Measurements from ENCODE around the gene GGT6.

Gene GGT6

DNA sequence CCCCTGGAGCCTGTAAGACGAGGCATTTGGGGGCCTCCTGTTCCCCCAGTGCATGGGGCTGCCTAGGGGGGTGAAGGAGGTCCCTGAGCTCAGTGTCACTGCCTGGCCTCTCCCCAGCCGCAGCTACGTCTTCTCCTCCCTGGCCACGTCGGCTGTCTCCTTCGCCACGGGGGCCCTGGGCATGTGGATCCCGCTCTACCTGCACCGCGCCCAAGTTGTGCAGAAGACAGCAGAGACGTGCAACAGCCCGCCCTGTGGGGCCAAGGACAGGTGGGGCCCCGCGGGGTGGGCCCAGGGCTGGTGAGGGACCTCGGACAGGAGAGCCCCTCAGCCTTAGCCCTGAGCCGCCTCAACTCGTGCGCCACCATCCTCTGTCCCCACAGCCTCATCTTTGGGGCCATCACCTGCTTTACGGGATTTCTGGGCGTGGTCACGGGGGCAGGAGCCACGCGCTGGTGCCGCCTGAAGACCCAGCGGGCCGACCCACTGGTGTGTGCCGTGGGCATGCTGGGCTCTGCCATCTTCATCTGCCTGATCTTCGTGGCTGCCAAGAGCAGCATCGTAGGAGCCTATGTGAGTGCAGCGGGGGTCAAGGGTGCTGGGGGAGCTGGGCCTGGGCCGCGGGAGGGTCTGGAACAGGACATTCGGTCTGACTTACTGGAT, 27.4 kb downstream of the GGT6 start:
- H3K27ac ChIP-seq (ENCODE audit: low read length): no peak overlapping the region
- H3K36me3 ChIP-seq (ENCODE audit: control insufficient read depth, insufficient read depth, low read length): peaks cover 4% of the 10 kb centered on the region; the same call in 1 of the 2 replicates
- WGBS (ENCODE audit: insufficient coverage, insufficient read length): no CpG with 5 or more reads among the region's 33 CpGs
- no peaks in the 10 kb centered on the region for H3K9me3 ChIP-seq (ENCODE audit: control insufficient read depth, insufficient read depth, low read length)
- no peak overlapping the region for H3K4me3 ChIP-seq (ENCODE audit: low read length)
- no peak for DNase-seq (ENCODE audit: low read depth, low spot score)
- H3K27me3 ChIP-seq (ENCODE audit: control insufficient read depth, insufficient read depth, low read length): no peaks in the 10 kb centered on the region
- peaks cover 6% of the 10 kb centered on the region for H3K4me1 ChIP-seq (ENCODE audit: control insufficient read depth, insufficient read depth, low read length)

DNA sequence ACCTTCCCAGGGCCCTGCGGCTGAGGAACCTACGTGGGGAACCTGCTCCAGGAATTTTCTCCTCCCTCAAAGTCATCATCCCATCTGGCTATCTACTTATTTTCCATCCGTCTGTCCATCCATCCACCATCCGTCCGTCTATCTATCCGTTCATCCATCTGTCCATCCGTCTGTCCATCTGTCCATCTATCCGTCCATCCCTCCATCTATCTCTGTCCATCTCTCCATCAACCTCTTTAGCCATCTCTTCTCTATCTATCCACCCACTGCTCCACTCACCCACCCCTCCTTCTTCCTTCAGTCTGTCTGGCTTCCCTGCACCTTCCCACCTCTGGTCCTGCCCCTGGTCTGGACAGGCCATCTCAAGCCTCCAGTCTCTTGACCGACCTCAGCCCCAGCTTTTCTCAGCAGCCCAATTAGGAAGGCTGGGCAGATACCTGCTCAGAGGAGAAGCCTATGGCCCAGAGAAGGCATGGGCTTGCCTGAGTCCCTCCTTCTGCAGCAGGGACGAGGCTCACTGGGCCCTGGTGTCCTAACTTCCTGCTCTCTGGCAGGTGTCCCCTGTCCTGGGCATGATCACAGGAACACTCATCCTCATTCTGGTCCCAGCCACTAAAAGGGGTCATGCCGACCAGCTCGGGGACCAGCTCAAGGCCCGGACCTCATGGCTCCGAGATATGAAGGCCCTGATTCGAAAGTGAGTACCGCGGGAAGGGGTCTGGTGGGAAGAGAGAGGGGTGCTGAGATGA, 28.2 kb downstream of the GGT6 start:
- peaks cover 6% of the 10 kb centered on the region for H3K4me1 ChIP-seq (ENCODE audit: control insufficient read depth, insufficient read depth, low read length)

DNA sequence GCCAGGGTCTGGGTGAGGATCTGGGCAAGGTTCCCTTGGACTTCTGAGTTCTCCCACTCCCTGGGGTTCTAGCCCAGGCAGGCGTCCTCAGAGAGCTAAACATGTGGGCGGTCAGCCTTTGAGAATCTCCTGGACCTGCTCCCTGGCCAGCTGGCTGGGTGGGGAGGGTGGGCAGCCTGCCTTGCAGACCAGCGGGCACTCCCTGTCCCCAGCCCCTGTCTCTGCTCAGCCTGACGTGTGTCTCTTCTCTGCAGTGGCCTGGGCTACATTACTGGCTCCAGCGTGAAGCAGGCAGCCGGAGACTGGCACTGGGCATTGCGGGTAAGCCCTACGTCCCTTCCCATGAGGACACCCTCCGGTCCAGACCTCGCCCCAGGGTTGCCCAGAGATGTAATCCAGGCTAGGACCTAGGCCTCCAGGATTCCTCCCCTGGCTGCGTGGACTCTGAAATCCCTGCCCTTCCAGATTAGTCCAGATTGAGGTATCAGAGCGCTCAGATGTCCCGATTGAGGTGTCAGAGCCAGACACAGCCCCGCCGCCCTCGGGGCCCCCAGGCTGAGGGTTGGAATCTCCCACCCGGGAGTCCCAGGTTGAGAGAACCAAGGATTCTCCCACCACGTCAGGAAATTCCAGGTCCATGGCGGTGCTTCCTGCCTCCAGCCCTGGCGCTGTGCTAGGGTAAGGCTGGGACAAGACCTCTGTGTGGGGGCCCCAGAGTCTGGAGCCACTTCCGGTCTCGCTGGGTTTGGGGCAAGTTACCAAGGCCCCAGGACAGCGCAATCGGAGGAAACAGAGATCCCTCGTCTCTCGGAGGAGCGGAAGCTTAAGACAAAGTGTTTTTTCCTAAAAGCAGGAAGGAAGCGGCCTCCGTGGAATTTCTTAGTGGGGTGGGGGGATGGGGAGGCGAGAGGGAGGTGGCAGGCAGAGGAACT, 29.3 kb downstream of the GGT6 start:
- Histone ChIP-seq H3K36me3 (ENCODE audit: control insufficient read depth, insufficient read depth, low read length) (no peaks in the 10 kb centered on the region), H3K4me3 (ENCODE audit: low read length) (no peak overlapping the region), H3K4me1 (ENCODE audit: control insufficient read depth, insufficient read depth, low read length) (peaks cover 6% of the 10 kb centered on the region), H3K9me3 (ENCODE audit: control insufficient read depth, insufficient read depth, low read length) (no peaks in the 10 kb centered on the region), H3K27ac (ENCODE audit: low read length) (no peak overlapping the region), H3K27me3 (ENCODE audit: control insufficient read depth, insufficient read depth, low read length) (no peaks in the 10 kb centered on the region)
- DNase-seq (ENCODE audit: low read depth, low spot score): no peak
- WGBS (ENCODE audit: insufficient coverage, insufficient read length): no CpG with 5 or more reads among the region's 30 CpGs

More for the DNA sequence above, 28.2 kb downstream of the GGT6 start:
- H3K9me3 ChIP-seq (ENCODE audit: control insufficient read depth, insufficient read depth, low read length): no peaks in the 10 kb centered on the region
- no peak overlapping the region for H3K27ac ChIP-seq (ENCODE audit: low read length)
- no peaks in the 10 kb centered on the region for H3K27me3 ChIP-seq (ENCODE audit: control insufficient read depth, insufficient read depth, low read length)
- no CpG with 5 or more reads among the region's 17 CpGs for WGBS (ENCODE audit: insufficient coverage, insufficient read length)
- no peaks in the 10 kb centered on the region for H3K36me3 ChIP-seq (ENCODE audit: control insufficient read depth, insufficient read depth, low read length)
- DNase-seq (ENCODE audit: low read depth, low spot score): no peak
- no peak overlapping the region for H3K4me3 ChIP-seq (ENCODE audit: low read length)

DNA sequence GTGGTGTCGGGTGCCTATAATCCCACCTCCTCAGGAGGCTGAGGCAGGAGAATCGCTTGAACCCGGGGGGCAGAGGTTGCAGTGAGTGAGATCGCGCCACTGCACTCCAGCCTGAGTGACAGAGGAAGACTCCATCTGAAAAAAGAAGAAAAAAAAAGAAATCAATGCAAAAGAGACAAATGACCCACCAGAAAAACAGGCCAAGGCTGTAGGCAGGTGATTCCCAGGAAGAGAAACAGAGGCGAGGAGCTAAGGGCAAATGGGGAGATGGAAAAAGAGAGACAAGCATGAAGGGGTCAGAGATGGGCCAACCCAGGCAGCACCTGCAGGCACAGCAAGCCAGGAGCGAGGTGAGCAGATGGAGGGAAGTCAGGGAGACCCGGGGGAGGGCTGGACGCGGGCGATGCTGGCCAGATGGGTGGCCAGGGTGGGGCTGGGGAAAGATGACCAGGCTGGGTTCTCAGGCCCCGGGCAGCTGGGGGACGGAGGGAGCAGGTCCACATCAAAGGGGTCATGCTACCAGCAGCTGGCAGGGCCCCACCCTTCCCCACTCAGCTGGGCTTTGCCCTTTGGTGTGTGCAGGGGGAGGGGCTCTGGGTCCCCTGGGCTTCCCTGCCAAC, 30.7 kb downstream of the GGT6 start:
- Histone ChIP-seq H3K4me3 (ENCODE audit: low read length) (no peak overlapping the region), H3K9me3 (ENCODE audit: control insufficient read depth, insufficient read depth, low read length) (no peaks in the 10 kb centered on the region), H3K4me1 (ENCODE audit: control insufficient read depth, insufficient read depth, low read length) (0 out of 2 replicates have a peak, but pooled peaks cover 2% of the 10 kb centered on the region), H3K27me3 (ENCODE audit: control insufficient read depth, insufficient read depth, low read length) (no peaks in the 10 kb centered on the region; the same call in 1 of the 2 replicates), H3K27ac (ENCODE audit: low read length) (no peak overlapping the region), H3K36me3 (ENCODE audit: control insufficient read depth, insufficient read depth, low read length) (no peaks in the 10 kb centered on the region)
- no CpG with 5 or more reads among the region's 13 CpGs for WGBS (ENCODE audit: insufficient coverage, insufficient read length)
- DNase-seq (ENCODE audit: low read depth, low spot score): no peak

DNA sequence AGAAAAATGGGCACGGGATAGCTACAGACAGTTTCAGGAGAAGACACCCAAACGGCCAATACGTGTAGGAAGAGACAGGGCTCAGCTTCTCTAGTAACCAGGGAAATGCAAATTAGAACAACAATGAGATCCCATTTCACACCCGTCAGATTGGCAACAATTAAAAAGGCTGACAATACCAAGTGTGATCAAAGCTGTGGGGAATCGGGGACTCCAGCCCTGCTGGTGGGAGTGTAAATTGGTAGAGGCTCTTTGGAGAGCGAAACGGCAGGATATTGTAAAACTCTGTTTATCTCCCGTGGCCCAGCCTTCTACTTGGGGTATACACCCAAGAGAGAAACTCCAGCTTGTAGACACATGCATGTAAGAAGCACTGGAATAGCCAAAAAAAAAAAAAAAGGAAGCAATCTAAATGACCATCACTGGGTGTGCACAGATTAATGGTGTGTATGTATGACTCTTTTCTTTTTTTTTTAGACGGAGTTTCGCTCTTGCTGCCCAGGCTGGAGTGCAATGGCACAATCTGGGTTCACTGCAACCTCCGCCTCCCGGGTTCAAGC, 32.7 kb downstream of the GGT6 start:
- H3K4me3 ChIP-seq (ENCODE audit: low read length): no peak overlapping the region
- H3K27ac ChIP-seq (ENCODE audit: low read length): no peak overlapping the region
- DNase-seq (ENCODE audit: low read depth, low spot score): no peak
- no CpG with 5 or more reads among the region's 12 CpGs for WGBS (ENCODE audit: insufficient coverage, insufficient read length)
- H3K36me3 ChIP-seq (ENCODE audit: control insufficient read depth, insufficient read depth, low read length): no peaks in the 10 kb centered on the region
- no peaks in the 10 kb centered on the region for H3K9me3 ChIP-seq (ENCODE audit: control insufficient read depth, insufficient read depth, low read length)
- no peaks in the 10 kb centered on the region for H3K4me1 ChIP-seq (ENCODE audit: control insufficient read depth, insufficient read depth, low read length)
- no peaks in the 10 kb centered on the region; the same call in 1 of the 2 replicates for H3K27me3 ChIP-seq (ENCODE audit: control insufficient read depth, insufficient read depth, low read length)

DNA sequence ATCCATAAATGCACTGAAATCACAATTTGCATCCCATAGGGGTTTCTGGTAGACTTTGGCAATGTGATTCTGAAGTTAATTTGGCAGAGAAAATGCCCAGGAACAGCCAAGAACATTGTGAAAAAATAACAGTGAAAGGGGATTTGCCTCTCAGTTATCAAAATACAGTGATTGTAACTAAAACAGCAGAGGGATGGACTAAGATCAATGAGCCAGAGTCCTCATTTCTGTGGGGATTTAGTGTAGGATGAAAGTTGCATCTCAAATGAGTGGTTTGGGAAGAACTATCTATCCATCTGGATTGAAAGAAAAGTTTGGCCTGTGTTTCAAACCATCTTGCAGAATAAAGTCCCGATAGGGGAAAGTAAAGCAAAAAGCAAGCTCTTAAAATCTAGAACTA, 33.2 kb downstream of the GGT6 start:
- H3K27me3 ChIP-seq (ENCODE audit: control insufficient read depth, insufficient read depth, low read length): no peaks in the 10 kb centered on the region; the same call in 1 of the 2 replicates
- H3K4me3 ChIP-seq (ENCODE audit: low read length): no peak overlapping the region
- H3K9me3 ChIP-seq (ENCODE audit: control insufficient read depth, insufficient read depth, low read length): no peaks in the 10 kb centered on the region
- H3K36me3 ChIP-seq (ENCODE audit: control insufficient read depth, insufficient read depth, low read length): no peaks in the 10 kb centered on the region
- H3K27ac ChIP-seq (ENCODE audit: low read length): no peak overlapping the region
- no peaks in the 10 kb centered on the region for H3K4me1 ChIP-seq (ENCODE audit: control insufficient read depth, insufficient read depth, low read length)
- DNase-seq (ENCODE audit: low read depth, low spot score): no peak
- no CpG with 5 or more reads among the region's 1 CpG for WGBS (ENCODE audit: insufficient coverage, insufficient read length)

DNA sequence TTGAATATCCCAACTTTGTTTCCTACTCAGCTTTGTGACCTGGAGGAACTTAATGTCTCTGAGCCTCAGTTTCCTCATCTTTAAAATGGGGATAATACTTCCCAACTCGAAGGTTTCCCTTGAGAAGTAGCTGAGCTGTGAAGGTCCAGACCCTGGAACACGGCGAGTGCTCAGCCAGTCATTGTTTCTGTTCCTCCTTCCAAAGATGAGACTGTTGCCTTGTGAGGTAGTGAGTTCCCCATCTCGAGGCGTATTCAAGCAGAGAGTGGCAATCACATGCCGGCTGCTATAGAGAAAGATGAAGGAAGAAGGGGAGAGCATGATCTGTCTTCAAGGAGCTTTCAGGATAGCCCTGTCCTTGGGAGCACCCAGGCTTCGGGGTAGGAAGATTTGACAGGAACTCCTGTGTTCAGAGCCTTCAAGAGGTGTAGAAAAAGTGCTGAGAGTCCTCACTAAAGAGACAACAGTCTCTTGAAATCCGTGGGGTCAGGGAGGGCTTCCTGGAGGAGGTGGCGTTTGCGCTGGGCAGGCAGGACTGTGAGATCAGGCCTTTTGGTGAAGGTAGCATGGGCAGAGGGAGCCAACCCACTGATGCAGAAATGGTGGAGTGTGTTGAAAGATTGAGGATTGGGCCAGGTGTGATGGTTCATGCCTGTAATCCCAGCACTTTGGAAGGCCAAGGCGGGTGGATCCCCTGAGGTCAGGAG, 34.5 kb downstream of the GGT6 start:
- Histone ChIP-seq H3K4me1 (ENCODE audit: control insufficient read depth, insufficient read depth, low read length) (no peaks in the 10 kb centered on the region), H3K4me3 (ENCODE audit: low read length) (no peak overlapping the region), H3K27me3 (ENCODE audit: control insufficient read depth, insufficient read depth, low read length) (no peaks in the 10 kb centered on the region; the same call in 1 of the 2 replicates), H3K9me3 (ENCODE audit: control insufficient read depth, insufficient read depth, low read length) (no peaks in the 10 kb centered on the region), H3K36me3 (ENCODE audit: control insufficient read depth, insufficient read depth, low read length) (no peaks in the 10 kb centered on the region), H3K27ac (ENCODE audit: low read length) (no peak overlapping the region)
- no peak for DNase-seq (ENCODE audit: low read depth, low spot score)
- no CpG with 5 or more reads among the region's 11 CpGs for WGBS (ENCODE audit: insufficient coverage, insufficient read length)

DNA sequence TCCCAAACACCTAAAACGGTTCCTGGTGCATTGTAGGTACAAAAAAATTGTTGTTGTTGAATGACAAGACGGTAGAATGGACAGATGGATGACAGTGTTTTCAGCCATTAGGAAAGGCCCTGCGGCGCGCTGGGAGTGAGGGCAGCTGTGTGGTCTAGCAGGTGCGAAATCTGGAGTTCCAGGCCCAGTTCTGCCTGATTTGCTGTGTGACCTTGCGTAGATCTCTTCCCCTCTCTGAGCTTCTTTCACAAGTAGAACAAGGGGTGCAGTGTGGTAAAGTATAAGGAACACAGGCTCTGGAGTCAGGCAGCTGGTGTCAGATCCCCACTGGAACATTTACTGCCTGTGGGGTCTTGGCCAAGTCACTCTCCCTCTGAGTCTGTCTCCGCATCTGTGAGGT, 36.4 kb downstream of the GGT6 start:
- Histone ChIP-seq H3K36me3 (ENCODE audit: control insufficient read depth, insufficient read depth, low read length) (no peaks in the 10 kb centered on the region), H3K4me1 (ENCODE audit: control insufficient read depth, insufficient read depth, low read length) (no peaks in the 10 kb centered on the region), H3K27ac (ENCODE audit: low read length) (no peak overlapping the region), H3K9me3 (ENCODE audit: control insufficient read depth, insufficient read depth, low read length) (no peaks in the 10 kb centered on the region), H3K27me3 (ENCODE audit: control insufficient read depth, insufficient read depth, low read length) (no peaks in the 10 kb centered on the region; the same call in 1 of the 2 replicates), H3K4me3 (ENCODE audit: low read length) (no peak overlapping the region)
- no CpG with 5 or more reads among the region's 8 CpGs for WGBS (ENCODE audit: insufficient coverage, insufficient read length)
- no peak for DNase-seq (ENCODE audit: low read depth, low spot score)

DNA sequence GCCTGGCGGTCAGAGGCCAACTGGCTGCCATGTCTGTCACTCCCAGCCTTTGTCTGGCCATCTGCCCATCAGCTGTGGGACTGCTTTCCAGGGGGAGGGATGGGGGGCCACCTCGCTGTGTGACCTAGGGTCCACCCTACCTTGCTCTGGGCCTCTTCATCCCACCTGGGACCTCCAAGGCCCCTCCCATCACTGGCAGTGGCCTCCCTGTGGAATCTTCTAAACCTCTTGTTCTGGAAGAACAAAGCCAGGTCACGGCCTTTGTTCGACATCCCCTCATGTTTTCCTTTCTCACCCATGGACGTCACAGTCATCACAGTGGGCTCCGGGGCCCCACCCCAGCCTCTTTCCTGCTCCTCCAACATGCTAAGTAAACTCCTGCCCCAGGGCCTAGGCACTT, 37.7 kb downstream of the GGT6 start:
- Histone ChIP-seq H3K27ac (ENCODE audit: low read length) (no peak overlapping the region), H3K27me3 (ENCODE audit: control insufficient read depth, insufficient read depth, low read length) (no peaks in the 10 kb centered on the region; the same call in 1 of the 2 replicates), H3K9me3 (ENCODE audit: control insufficient read depth, insufficient read depth, low read length) (no peaks in the 10 kb centered on the region), H3K36me3 (ENCODE audit: control insufficient read depth, insufficient read depth, low read length) (no peaks in the 10 kb centered on the region), H3K4me3 (ENCODE audit: low read length) (no peak overlapping the region), H3K4me1 (ENCODE audit: control insufficient read depth, insufficient read depth, low read length) (no peaks in the 10 kb centered on the region)
- DNase-seq (ENCODE audit: low read depth, low spot score): no peak
- no CpG with 5 or more reads among the region's 6 CpGs for WGBS (ENCODE audit: insufficient coverage, insufficient read length)

Data from iPS DF 6.9 (cell line).